Glutamatergic neuron (in vitro differentiated cells): ENCODE results near the gene NAA10. TPM values are rescaled to one million over a fixed set of nuclear protein-coding genes. Genes with fewer than 3 reads are reported as not detected.

Source experiments
- DNase-seq: peaks from one replicate; pipeline ENCODE4 v3.0.0; 2022
- H3K27ac Mint-ChIP-seq: one replicate; pipeline ENCODE4 v1.8.0; 2020; ENCODE audit warnings: mild to moderate bottlenecking, mixed read lengths, inconsistent platforms; ENCODE audit not compliant: unreplicated experiment
- H3K27me3 Mint-ChIP-seq: one replicate; pipeline ENCODE4 v1.8.0; 2020; ENCODE audit warnings: mild to moderate bottlenecking, moderate library complexity, mixed read lengths, inconsistent platforms; ENCODE audit not compliant: unreplicated experiment
- H3K36me3 Mint-ChIP-seq: one replicate; pipeline ENCODE4 v1.8.0; 2020; ENCODE audit warnings: mild to moderate bottlenecking, mixed read lengths, inconsistent platforms; ENCODE audit not compliant: unreplicated experiment
- H3K4me1 Mint-ChIP-seq: one replicate; pipeline ENCODE4 v1.8.0; 2020; ENCODE audit warnings: mild to moderate bottlenecking, low read depth, mixed read lengths, inconsistent platforms; ENCODE audit not compliant: unreplicated experiment
- H3K4me3 Mint-ChIP-seq: one replicate; pipeline ENCODE4 v1.8.0; 2020; ENCODE audit warnings: mild to moderate bottlenecking, mixed read lengths, inconsistent platforms; ENCODE audit not compliant: unreplicated experiment
- H3K9me3 Mint-ChIP-seq: one replicate; pipeline ENCODE4 v1.8.0; 2020; ENCODE audit warnings: mild to moderate bottlenecking, moderate library complexity, mixed read lengths, inconsistent platforms; ENCODE audit not compliant: unreplicated experiment
- total RNA-seq: library from RNA; stranded (reverse); fragmentation: NEBNext Ultra II Directional; extraction: Animal tissue kit (Norgen Biotek cat#: 25700); gene quantifications from one replicate; pipeline ENCODE4 v1.2.1, GENCODE V29; 2021; ENCODE audit not compliant: unreplicated experiment
- TF ChIP-seq, protein P1 (sequence below): fragments of 200-600 bp; sonication (generic); IDR thresholded peaks from one replicate; pipeline ENCODE4 v1.5.0; 2021; ENCODE audit not compliant: partially characterized antibody, unreplicated experiment

NAA10 gene
- total RNA-seq, 1 donor from 2014 or later, result 129 TPM

DNA sequence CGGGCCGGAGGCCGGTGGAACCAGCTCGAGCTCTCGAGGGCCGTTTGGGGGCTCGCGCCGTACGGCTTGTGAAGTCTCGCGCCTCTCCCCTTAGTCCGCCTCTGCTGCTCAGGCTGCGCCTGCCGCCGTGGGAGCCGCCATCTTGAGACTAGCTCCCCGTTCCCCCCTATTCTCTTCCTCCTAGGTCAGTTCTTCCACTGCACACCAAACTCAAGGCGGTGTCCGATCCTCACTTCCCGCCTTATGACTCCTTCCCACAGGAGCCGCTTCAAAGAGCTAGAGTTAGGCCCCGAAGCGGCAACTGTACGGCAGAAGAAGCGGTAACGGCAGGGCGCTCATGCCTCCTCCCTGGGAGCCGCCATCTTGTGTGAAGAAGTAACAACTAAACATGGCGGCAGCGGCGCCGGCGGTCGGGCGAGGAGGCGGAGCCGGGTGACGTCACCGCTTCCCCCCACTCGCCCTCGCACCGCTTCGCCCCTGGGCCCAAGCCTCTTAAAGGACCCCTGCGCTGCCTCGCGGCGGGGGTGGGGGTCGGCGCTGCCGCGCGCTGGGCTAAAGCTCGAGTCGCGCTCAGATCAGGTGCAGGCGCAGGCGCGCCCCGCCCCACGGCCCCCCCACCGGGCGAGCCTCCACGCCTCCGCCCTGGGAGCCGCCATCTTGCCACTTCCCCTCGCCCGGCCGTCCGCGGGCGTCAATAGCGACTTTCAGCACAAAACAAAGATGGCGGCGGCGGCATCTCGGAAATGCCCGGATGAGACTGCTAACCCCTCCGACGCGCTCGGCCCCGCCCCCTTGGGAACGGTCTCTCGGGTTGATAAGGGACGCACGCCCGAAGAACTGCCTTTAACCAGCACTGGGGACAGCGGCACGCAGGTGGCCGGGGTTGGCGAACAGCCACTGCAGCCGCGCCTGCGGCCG, 36.9 kb upstream of the NAA10 start, which contains the start of gene HCFC1:
Gene HCFC1, minus strand, starts transcription at position 369 of the 918 bp plus-strand sequence. CDS start 978 bp downstream, outside the sequence.
- TF ChIP-seq, protein P1, sequence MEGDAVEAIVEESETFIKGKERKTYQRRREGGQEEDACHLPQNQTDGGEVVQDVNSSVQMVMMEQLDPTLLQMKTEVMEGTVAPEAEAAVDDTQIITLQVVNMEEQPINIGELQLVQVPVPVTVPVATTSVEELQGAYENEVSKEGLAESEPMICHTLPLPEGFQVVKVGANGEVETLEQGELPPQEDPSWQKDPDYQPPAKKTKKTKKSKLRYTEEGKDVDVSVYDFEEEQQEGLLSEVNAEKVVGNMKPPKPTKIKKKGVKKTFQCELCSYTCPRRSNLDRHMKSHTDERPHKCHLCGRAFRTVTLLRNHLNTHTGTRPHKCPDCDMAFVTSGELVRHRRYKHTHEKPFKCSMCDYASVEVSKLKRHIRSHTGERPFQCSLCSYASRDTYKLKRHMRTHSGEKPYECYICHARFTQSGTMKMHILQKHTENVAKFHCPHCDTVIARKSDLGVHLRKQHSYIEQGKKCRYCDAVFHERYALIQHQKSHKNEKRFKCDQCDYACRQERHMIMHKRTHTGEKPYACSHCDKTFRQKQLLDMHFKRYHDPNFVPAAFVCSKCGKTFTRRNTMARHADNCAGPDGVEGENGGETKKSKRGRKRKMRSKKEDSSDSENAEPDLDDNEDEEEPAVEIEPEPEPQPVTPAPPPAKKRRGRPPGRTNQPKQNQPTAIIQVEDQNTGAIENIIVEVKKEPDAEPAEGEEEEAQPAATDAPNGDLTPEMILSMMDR, result no peak
- peaks cover 13% of the 10 kb centered on the region for H3K4me1 Mint-ChIP-seq
- H3K9me3 Mint-ChIP-seq, result peaks cover 7% of the 10 kb centered on the region

DNA sequence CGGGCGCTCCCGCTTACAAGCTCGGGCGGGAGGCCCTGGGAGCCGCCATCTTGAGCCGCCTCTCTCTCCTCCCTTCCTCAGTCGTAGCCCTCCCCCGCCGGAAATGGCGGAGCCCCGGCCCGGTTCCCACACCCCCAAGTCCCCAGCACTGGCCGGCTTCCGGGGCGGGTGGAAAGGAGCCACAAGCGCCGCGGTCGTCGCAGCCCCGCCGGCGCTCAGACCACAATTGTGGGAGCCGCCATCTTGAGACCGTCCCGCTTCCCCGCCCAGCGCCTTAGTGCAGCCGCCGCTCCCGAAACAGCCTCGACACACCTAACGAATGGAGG, 36.2 kb upstream of the NAA10 start:
- peak overlapping the region; percentile 100 for H3K27ac Mint-ChIP-seq
- DNase-seq, result peak; percentile 80

More for the DNA sequence above, 36.9 kb upstream of the NAA10 start, which contains the start of gene HCFC1:
- peak within 1 kb of the TSS; percentile 100 for H3K4me3 Mint-ChIP-seq
- peaks cover 7% of the 10 kb centered on the region for H3K27me3 Mint-ChIP-seq
- H3K27ac Mint-ChIP-seq, result peak within 1 kb of the TSS; percentile 100
- peak; percentile 85 for DNase-seq
- H3K36me3 Mint-ChIP-seq, result no peaks in the 10 kb centered on the region

DNA sequence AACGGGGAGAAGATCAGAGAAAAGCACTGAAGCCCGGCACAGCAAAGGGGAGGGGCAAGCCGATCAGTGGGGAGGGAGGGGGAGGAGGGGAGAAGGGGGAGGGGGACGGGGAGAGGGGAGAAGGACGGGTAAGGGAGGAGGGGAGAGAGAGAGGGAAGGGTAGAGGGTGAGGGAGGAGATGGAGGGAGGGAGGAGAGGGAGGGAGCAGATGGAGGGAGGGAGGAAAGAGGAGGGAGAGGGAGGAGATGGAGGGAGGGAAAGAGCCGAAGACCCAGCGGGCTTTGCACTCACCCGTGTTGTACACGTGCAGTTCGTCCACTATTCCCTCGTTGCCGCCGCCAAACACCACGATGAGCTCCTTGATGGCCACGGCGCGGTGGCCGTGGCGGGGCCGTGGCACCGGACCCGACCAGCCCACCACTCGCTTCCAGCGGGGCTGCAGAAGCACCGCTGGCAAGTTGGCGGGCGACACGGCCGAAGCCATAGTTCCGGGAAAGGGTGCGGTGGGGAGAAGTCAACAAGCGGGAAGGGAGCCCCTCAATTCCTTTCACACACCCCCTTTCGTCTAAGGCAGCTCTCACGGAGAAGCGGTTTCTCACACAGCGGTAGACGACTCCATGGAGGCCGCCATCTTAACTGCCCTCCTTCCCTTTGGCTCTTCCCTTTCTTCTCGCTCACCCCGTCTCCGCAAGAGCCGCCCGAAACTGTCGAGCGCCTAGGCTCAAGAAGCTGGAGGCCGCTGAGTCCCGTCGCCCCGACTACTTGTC, 35.7 kb upstream of the NAA10 start:
- H3K27me3 Mint-ChIP-seq, result peaks cover 7% of the 10 kb centered on the region
- peaks cover 7% of the 10 kb centered on the region for H3K9me3 Mint-ChIP-seq
- peak overlapping the region; percentile 100 for H3K4me3 Mint-ChIP-seq
- DNase-seq, result peak; percentile 50
- TF ChIP-seq, protein P1, result no peak
- H3K27ac Mint-ChIP-seq, result peak overlapping the region; percentile 100
- H3K4me1 Mint-ChIP-seq, result peaks cover 18% of the 10 kb centered on the region
- no peaks in the 10 kb centered on the region for H3K36me3 Mint-ChIP-seq

More for the DNA sequence above, 36.2 kb upstream of the NAA10 start:
- H3K4me1 Mint-ChIP-seq, result peaks cover 18% of the 10 kb centered on the region
- peaks cover 7% of the 10 kb centered on the region for H3K9me3 Mint-ChIP-seq
- H3K27me3 Mint-ChIP-seq, result peaks cover 7% of the 10 kb centered on the region
- H3K36me3 Mint-ChIP-seq, result no peaks in the 10 kb centered on the region
- peak overlapping the region; percentile 100 for H3K4me3 Mint-ChIP-seq
- TF ChIP-seq, protein P1, result no peak

DNA sequence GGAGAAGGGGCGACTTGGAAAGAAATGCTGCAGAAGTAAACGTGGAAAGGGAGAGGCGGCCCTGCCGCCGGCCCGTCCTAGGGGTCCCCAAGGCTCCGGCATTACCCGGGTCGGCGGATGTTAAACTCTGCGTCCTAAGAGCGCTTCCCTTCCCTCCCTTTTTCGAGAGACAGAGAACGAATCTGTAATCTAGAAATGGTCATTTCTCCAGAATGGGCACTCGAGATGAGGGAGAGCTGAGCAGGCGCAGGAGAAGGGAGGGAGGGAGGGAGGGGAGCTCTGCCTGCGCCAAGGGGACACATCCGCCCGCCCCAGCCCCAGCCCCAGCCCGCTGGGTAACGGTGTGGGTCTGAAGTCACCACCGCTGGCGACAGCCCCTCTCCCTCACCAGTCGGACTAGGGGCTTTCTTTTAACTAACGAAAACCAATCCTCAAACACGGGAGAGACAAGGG, 35.1 kb upstream of the NAA10 start:
- Mint-ChIP-seq H3K9me3 (peaks cover 6% of the 10 kb centered on the region), H3K36me3 (no peaks in the 10 kb centered on the region), H3K27ac (peak overlapping the region; percentile 78), H3K4me1 (peaks cover 18% of the 10 kb centered on the region), H3K27me3 (peaks cover 7% of the 10 kb centered on the region), H3K4me3 (peak overlapping the region; percentile 92)
- TF ChIP-seq, protein P1, result no peak
- no peak for DNase-seq
